Lung (tissue), 12 donors: ENCODE data around the gene RPH3AL. TPM values are rescaled to one million over a fixed set of nuclear protein-coding genes. Genes with fewer than 3 reads are reported as not detected.

Experiments used
- ATAC-seq: fragments of 200-7000 bp; cut with Tn5 transposase; one replicate; pipeline ENCODE4 v1.9.1; 2020; ENCODE audit warnings: moderate number of reproducible peaks; ENCODE audit not compliant: insufficient read depth, low FRiP score
- DNase-seq, 3 donors: peaks; one replicate each; pipeline ENCODE4 v3.0.0-alpha.2; 2013 to 2017
- H3K27ac ChIP-seq, 2 donors: one replicate each; pipeline ENCODE4 v1.5.1; 2013; ENCODE audit warnings: mild to moderate bottlenecking in 2 of 2, moderate library complexity in 2 of 2, control low read depth in 1 of 2, inconsistent platforms in 1 of 2, low read depth in 1 of 2, low read length in 1 of 2
- H3K27me3 ChIP-seq, 3 donors: one replicate each; pipeline ENCODE4 v1.5.1; 2013; ENCODE audit warnings: low read length in 2 of 3; ENCODE audit not compliant: control insufficient read depth in 3 of 3, insufficient read depth in 3 of 3
- H3K36me3 ChIP-seq, 4 donors: one replicate each; pipeline ENCODE4 v1.5.1; 2013; ENCODE audit warnings: low read length in 4 of 4, mild to moderate bottlenecking in 1 of 4, moderate library complexity in 1 of 4; ENCODE audit not compliant: control insufficient read depth in 4 of 4, insufficient read depth in 4 of 4
- H3K4me1 ChIP-seq, 5 donors: one replicate each; pipeline ENCODE4 v1.5.1; 2013; ENCODE audit warnings: low read length in 5 of 5, mild to moderate bottlenecking in 2 of 5, moderate library complexity in 1 of 5; ENCODE audit not compliant: control insufficient read depth in 5 of 5, insufficient read depth in 5 of 5
- H3K4me3 ChIP-seq: one replicate; pipeline ENCODE4 v1.5.1; 2013; ENCODE audit warnings: mild to moderate bottlenecking, control low read depth, moderate library complexity
- H3K9ac ChIP-seq, 2 donors: one replicate each; pipeline ENCODE4 v1.5.1; 2013; ENCODE audit warnings: low read length in 2 of 2, control low read depth in 1 of 2; ENCODE audit not compliant: insufficient read depth in 1 of 2
- H3K9me3 ChIP-seq, 4 donors: one replicate each; pipeline ENCODE4 v1.5.1; 2013; ENCODE audit warnings: low read length in 3 of 4, mild to moderate bottlenecking in 1 of 4, moderate library complexity in 1 of 4; ENCODE audit not compliant: control insufficient read depth in 4 of 4, insufficient read depth in 3 of 4
- CTCF ChIP-seq: IDR thresholded peaks from 2 replicates; pipeline ENCODE4 v1.5.1; 2012; ENCODE audit warnings: mild to moderate bottlenecking; ENCODE audit errors: control extremely low read depth, extremely low read depth
- WGBS, 2 donors: extraction: QIAGEN DNeasy Blood & Tissue Kit; methylation state at CpG; one replicate each; pipeline ENCODE4 v1.1.7; 2013; 5-methylcytosine and 5-hydroxymethylcytosine counted together
- polyA plus RNA-seq, 2 donors: library from polyadenylated mRNA; stranded (reverse); fragments of 200-250 nt; gene quantifications; one replicate each; pipeline ENCODE4 v1.2.1, GENCODE V29; 2013
- total RNA-seq, 2 donors: library from RNA; depleted of rRNA in 1 of 2; stranded (reverse); fragments of >200 nt in 1 of 2; gene quantifications; one replicate each; pipeline ENCODE4 v1.2.1, GENCODE V29; 2014 to 2021
- donor health status: control.
- donor health status: control.
- donor health status: Bipolar disorder and iron deficiency.
- donor health status: healthy.
- donor health status: DM: yes; HTN: yes; CAD: no.

The RPH3AL gene
- total and polyA plus RNA-seq, 4 donors = 19.5 to 76.6 (median 21.6) TPM

- WGBS, 2 donors = 76 to 87% methylated on average over 19 of the region's 19 CpGs
- Histone ChIP-seq H3K4me3 (no peak overlapping the region), H3K4me1 (peaks cover 0 to 33% (median 27%) of the 10 kb centered on the region in 5 donors), H3K9me3 (no peaks in the 10 kb centered on the region), H3K27me3 (no peaks in the 10 kb centered on the region), H3K9ac (no peak overlapping the region), H3K36me3 (no peaks in the 10 kb centered on the region), H3K27ac (peak overlapping the region in 1 of 2 donors; percentile 89)
- no peak for TF ChIP-seq CTCF
- peak in 2 of 3 donors; percentile 53 to 55 for DNase-seq
- ATAC-seq = peak; percentile 13
Observed at GRCh38 chr17:354651-355556, 2.3 kb upstream of the RPH3AL start.

- H3K9me3 ChIP-seq = no peaks in the 10 kb centered on the region
- no peak for DNase-seq
- no peak for TF ChIP-seq CTCF
- 84 to 93% methylated on average over 8 of the region's 8 CpGs for WGBS, 2 donors
- peak overlapping the region in 1 of 2 donors; percentile 89 for H3K27ac ChIP-seq
- H3K4me1 ChIP-seq = peaks cover 0 to 39% (median 27%) of the 10 kb centered on the region in 5 donors
- no peaks in the 10 kb centered on the region for H3K27me3 ChIP-seq
- no peaks in the 10 kb centered on the region for H3K36me3 ChIP-seq
- no peak overlapping the region for H3K9ac ChIP-seq
- H3K4me3 ChIP-seq = no peak overlapping the region
- no peak for ATAC-seq
Observed at GRCh38 chr17:353838-354234, 1.2 kb upstream of the RPH3AL start.

- H3K36me3 ChIP-seq = no peaks in the 10 kb centered on the region
- no peak for TF ChIP-seq CTCF
- H3K9me3 ChIP-seq = no peaks in the 10 kb centered on the region
- DNase-seq (peak in 1 of 3 donors; percentile 38), ATAC-seq (peak; percentile 22)
- peaks cover 0 to 42% (median 27%) of the 10 kb centered on the region in 5 donors for H3K4me1 ChIP-seq
- H3K27ac ChIP-seq = peak overlapping the region in 1 of 2 donors; percentile 89
- WGBS, 2 donors = 49 to 63% methylated on average over 8 of the region's 8 CpGs
- no peak overlapping the region for H3K4me3 ChIP-seq
- no peaks in the 10 kb centered on the region for H3K27me3 ChIP-seq
- H3K9ac ChIP-seq = no peak overlapping the region
Observed at GRCh38 chr17:353213-353837, 718 bp upstream of the RPH3AL start.
